GM21529 (cell line): ENCODE measurements around the gene TBC1D3K.
"Not testable (repeated sequence)": the region's sequence is repeated elsewhere in the genome, so short reads cannot be mapped to it uniquely, and the experiment has no call there.

Source experiments
- ATAC-seq: cut with Tn5 transposase; IDR thresholded peaks from one replicate; pipeline ENCODE4 v1.9.1; 2021; ENCODE audit not compliant: unreplicated experiment

Gene TBC1D3K

GRCh38 chr17:37924115-37924514, at the start of gene TBC1D3K:
TSS of gene TBC1D3K (plus strand) at chr17:37924415. CDS start at chr17:37926000, 1,585 bp downstream.
- not testable (repeated sequence) for ATAC-seq

- no peak for ATAC-seq
Measured at GRCh38 chr17:37884516-37884915, 39.7 kb upstream of the TBC1D3K start.

GRCh38 chr17:37885136-37885535, 39.1 kb upstream of the TBC1D3K start:
- no peak for ATAC-seq

- ATAC-seq, result no peak
Measured at GRCh38 chr17:37888881-37889280, 35.3 kb upstream of the TBC1D3K start.

- ATAC-seq, result not testable (repeated sequence)
Measured at GRCh38 chr17:37896961-37897360, 27.3 kb upstream of the TBC1D3K start.
